Measurements from ENCODE around the gene CACNA1E.

CACNA1E gene

DNA sequence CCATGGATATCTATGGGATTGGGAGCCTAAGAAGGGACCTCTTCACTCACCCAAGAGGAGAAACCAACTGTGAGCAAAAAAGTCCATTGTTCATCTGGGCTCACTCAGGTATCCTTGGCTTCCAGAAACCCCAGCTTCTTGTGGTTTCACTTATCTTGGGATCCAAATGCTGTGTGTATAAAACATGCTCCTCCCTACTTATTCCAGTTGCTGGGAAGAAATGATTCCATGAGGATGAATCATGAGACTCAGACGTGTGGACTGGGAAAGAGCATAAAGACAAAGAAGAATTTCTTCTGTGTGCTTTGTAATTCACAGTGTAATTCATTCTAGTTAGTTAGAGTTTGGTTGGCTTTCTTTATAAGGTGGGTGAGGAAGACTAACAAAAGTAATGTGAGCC, 294.5 kb downstream of the CACNA1E start:
- no peak for DNase-seq

GRCh38 chr1:181778640-181779260, 295.4 kb downstream of the CACNA1E start:
- DNase-seq = no peak

GRCh38 chr1:181779343-181779742, 296.0 kb downstream of the CACNA1E start:
- no peak for DNase-seq

DNA sequence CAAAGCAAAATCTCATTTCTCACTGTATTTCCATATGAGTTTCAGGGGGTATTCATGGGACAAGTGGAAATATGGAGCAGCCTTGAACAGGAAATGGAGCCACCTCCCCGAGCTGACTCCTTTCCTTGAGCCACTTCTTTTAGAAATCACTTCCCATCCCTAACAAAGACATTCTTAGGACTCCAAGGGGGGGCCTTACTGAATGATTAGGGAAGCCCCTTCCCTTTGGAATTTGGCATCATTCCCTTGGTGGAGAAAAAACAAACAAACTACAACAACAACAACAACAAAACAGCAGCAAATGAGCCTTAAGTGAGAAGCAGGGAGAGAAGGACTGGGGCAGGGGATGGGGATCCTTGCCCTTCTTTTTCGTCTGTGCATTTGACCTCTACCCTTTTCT, 299.9 kb downstream of the CACNA1E start:
- DNase-seq = no peak

- DNase-seq = no peak
Measured at GRCh38 chr1:181784039-181784683, 300.8 kb downstream of the CACNA1E start.

- no peak for DNase-seq
Measured at GRCh38 chr1:181789395-181789794, 306.1 kb downstream of the CACNA1E start.

- no peak for DNase-seq
Measured at GRCh38 chr1:181791721-181792120, 308.4 kb downstream of the CACNA1E start.

GRCh38 chr1:181793831-181794230, 310.5 kb downstream of the CACNA1E start:
- DNase-seq = no peak

GRCh38 chr1:181794332-181794731, 311.0 kb downstream of the CACNA1E start:
- DNase-seq = no peak

- DNase-seq = no peak
Measured at GRCh38 chr1:181798191-181798926, 315.0 kb downstream of the CACNA1E start.

DNA sequence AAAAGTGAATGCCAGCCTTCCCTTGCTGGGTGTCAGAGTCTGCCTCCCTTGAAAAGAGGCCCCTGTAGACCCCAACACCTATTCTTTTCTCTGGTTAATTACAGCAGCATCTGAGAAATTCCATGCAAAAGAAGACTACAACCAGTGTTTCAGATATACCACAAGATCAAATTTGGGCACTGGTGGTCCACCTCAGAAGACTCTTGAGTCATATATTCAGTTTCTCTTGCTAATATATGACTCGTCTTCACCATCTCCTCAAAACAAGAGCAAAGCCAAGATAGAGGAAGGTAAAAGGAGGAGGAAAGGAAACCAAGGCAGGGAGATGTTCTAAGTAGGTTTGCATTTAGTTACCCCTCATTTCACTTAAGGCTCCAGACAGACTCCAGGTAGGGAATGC, 318.3 kb downstream of the CACNA1E start:
- DNase-seq = no peak

- DNase-seq = no peak
Measured at GRCh38 chr1:181802466-181802865, 319.1 kb downstream of the CACNA1E start.

DNA sequence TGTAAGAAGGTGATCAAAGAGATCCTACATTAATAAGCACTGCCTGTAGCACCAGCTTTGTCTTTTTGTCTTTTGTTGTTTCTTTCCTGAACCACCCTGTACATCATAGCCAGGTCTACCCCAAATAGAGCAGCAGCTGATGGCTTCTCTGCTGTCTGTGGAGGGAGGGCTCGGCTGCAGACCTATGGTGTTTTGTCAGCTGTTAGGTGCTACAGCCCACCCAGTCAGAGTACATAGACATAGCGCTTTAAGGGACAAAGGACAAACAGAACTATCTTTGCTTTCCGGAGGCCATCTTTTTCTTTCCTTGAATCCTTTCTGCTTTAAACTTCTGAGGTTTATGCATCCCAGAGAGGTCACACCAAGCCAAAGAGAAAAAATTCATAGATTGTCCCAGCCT, 320.1 kb downstream of the CACNA1E start:
- DNase-seq = no peak

DNA sequence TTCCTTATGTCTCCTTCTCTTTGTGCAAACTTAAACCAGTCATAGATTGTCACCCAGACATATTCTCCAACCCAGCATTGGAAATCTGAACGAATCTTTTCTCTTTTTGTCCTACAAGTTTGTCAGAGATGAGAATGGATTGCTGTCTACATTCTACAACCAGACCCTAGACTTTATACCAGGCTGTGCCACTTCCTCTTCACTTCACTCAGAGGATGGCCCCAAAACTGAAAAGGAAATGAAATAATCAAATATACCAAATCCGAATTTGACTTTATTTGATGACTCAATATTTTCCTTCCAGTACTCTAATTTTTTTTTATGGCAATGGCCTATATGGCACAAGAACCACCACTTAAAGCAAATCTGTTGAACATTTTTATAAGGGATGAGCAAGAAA, 321.7 kb downstream of the CACNA1E start:
- DNase-seq = no peak

GRCh38 chr1:181806746-181807145, 323.4 kb downstream of the CACNA1E start:
- no peak for DNase-seq

DNA sequence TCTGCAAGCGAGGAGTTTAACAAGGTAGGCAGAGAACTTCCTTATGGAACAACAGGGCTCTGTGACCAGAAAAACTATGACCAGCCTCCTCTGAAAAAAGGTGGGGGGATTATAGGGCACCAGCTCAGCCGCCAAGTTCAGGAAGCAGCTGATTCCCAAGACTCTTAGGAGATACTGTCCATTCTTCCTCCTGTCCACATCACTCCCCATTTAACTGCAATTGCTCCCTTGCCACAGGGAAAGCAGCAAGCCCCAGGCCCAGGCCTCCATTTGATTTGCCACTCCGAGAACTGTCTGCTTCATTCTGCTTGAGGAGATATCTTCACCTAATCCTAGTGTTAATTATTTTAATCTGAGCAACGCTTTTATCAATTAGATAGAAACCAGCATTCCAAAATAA, 323.9 kb downstream of the CACNA1E start:
- no peak for DNase-seq

- DNase-seq = no peak
Measured at GRCh38 chr1:181809991-181810545, 326.8 kb downstream of the CACNA1E start.

DNA sequence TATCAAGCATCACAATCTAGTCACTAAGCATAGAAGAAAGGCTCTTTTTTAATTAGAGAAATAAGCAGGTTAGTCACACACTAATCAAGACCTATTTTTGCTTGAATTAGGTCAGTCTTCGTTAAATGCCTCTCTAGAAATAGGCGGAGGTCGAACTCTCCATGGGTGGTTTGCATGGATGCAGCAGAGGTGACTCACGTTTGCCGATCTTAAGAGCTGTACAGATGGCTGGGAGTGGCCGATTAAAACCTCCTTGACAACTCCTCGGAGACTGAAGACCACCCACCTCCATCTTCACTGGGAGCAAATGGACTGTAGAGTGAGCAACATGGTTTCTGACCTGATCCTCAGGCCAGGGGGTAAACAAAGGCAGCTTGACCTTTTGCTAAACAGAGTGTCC, 328.9 kb downstream of the CACNA1E start:
- DNase-seq = no peak

GRCh38 chr1:181813266-181813665, 329.9 kb downstream of the CACNA1E start:
- no peak for DNase-seq

DNA sequence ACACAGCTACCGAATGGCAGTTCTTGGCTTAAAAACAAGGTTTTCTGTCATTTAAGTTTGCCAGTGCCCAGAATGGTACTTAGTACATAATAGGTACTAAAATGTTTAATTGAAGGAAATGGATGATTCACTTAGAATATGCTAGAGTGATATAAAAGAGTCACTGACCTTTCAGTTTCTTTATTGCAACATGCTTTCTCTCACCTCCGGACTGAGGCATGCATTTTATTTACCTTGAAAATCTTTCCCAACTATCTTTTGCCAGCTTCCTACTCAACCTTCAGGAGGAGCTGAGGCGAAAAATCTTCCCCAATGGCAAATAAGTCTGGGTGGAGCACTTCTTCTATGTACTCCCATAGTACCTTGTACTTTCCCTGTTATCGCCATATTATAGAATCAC, 333.3 kb downstream of the CACNA1E start:
- no peak for DNase-seq

GRCh38 chr1:181817091-181817490, 333.8 kb downstream of the CACNA1E start:
- no peak for DNase-seq

DNA sequence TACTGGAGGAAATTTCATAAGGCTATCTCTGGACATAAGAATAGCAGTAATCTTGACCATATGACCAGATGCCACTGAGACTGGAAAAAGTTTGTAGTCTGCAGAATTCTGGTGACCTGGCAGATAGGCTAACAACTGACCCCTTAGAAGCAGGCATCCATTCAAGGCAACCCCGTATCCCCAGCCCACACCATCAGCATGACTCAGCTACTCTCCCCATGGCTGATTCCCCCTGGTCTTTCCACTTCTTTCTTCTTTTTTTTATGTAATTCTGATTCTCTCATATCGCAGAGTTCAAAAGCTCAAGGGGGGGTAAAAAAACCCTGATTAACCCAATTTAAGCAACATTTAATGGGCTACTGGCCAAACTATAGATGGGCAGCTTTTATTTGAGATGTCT, 335.1 kb downstream of the CACNA1E start:
- DNase-seq = no peak

- DNase-seq = no peak
Measured at GRCh38 chr1:181818943-181819342, 335.6 kb downstream of the CACNA1E start.

DNA sequence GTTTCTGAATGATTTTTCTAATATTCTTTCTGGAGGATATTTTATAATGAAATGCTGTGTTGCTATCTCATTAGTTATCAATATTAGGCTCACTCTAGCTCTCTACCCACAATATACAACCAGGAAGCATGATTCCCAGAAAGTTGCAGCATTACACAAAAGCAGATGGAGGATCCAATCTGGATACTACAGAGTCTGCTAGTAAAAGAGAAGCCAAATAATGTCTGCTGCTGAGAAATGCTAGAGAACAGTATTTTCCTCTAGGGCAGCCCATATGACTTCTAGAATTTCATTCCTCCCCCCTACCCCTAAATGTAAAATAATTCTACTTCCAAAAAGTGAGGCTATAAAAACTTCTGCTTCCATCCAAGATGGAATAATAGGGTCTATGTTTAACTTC, 338.4 kb downstream of the CACNA1E start:
- no peak for DNase-seq

Measured in femur (tissue), 1 donor.